Stimulated activated CD8-positive, alpha-beta memory T cell treated with anti-CD3 and anti-CD28 coated beads, Interleukin-15, amount 100 ng/mL, for 1 hour (primary cell): ENCODE measurements around the gene CSH2.

Experiments
- DNase-seq: peaks from one replicate; pipeline ENCODE4 v3.0.0-alpha.2; 2020; ENCODE audit warnings: low read depth

Gene CSH2

GRCh38 chr17:63834431-63835166 lies 38.9 kb downstream of the CSH2 start:
- no peak for DNase-seq

- DNase-seq, result no peak
Observed at GRCh38 chr17:63833741-63834373, 39.6 kb downstream of the CSH2 start.

- DNase-seq, result no peak
Observed at GRCh38 chr17:63833026-63833740, 40.3 kb downstream of the CSH2 start.

- no peak for DNase-seq
Observed at GRCh38 chr17:63832455-63832854, 41.0 kb downstream of the CSH2 start.

- no peak for DNase-seq
Observed at GRCh38 chr17:63832014-63832413, 41.5 kb downstream of the CSH2 start.

GRCh38 chr17:63831505-63831904 lies 42.0 kb downstream of the CSH2 start:
- no peak for DNase-seq

GRCh38 chr17:63830904-63831491 lies 42.5 kb downstream of the CSH2 start:
- DNase-seq, result no peak

- DNase-seq, result no peak
Observed at GRCh38 chr17:63830278-63830677, 43.2 kb downstream of the CSH2 start.

GRCh38 chr17:63828936-63829335 lies 44.5 kb downstream of the CSH2 start:
- DNase-seq, result no peak

- no peak for DNase-seq
Observed at GRCh38 chr17:63827801-63828221, 45.7 kb downstream of the CSH2 start.

GRCh38 chr17:63827002-63827800 lies 46.3 kb downstream of the CSH2 start, which contains the start of the genes FTSJ3 and PSMC5:
Gene FTSJ3, minus strand, starts transcription at chr17:63827663. Its CDS starts 761 bp downstream, at chr17:63826902.
Gene PSMC5, plus strand, starts transcription at chr17:63827431. Its CDS starts 60 bp downstream, at chr17:63827491.
- DNase-seq, result peak; percentile 87

GRCh38 chr17:63826468-63827001 lies 46.9 kb downstream of the CSH2 start:
- no peak for DNase-seq

- no peak for DNase-seq
Observed at GRCh38 chr17:63824362-63824761, 49.1 kb downstream of the CSH2 start.

GRCh38 chr17:63823659-63824331 lies 49.7 kb downstream of the CSH2 start:
- no peak for DNase-seq

GRCh38 chr17:63822537-63822936 lies 50.9 kb downstream of the CSH2 start:
- DNase-seq, result no peak
